Heart left ventricle (tissue), 16 donors: ENCODE data around the gene TBC1D21. TPM values are rescaled to one million over a fixed set of nuclear protein-coding genes. Genes with fewer than 3 reads are reported as not detected.

ENCODE experiments used
- ATAC-seq, 4 donors: fragments of 200-7000 bp; cut with Tn5 transposase; one replicate each; pipeline ENCODE4 v1.9.1; 2020 to 2022; ENCODE audit warnings: moderate library complexity in 4 of 4, mild to moderate bottlenecking in 3 of 4, moderate number of reproducible peaks in 1 of 4
- DNase-seq, 5 donors: peaks; one replicate each; pipeline ENCODE4 v3.0.0-alpha.2; 2020
- H3K27ac ChIP-seq, 12 donors: fragments of 200-600 bp; sonication (generic) in 4 of 12; one replicate each; pipeline versions ENCODE4 v1.5.0 to v1.8.0; 2016 to 2022; ENCODE audit warnings: mild to moderate bottlenecking in 2 of 12
- H3K27me3 ChIP-seq, 9 donors: fragments of 200-600 bp; sonication (generic) in 2 of 9; one replicate each; pipeline versions ENCODE4 v1.5.1 to v1.8.0; 2016 to 2022; ENCODE audit warnings: mild to moderate bottlenecking in 3 of 9
- H3K36me3 ChIP-seq, 9 donors: fragments of 200-600 bp; sonication (generic) in 2 of 9; one replicate each; pipeline versions ENCODE4 v1.5.0 to v1.8.0; 2018 to 2022; ENCODE audit warnings: mild to moderate bottlenecking in 2 of 9
- H3K4me1 ChIP-seq, 12 donors: fragments of 200-600 bp; sonication (generic) in 4 of 12; one replicate each; pipeline versions ENCODE4 v1.5.0 to v1.8.0; 2016 to 2022; ENCODE audit warnings: mild to moderate bottlenecking in 3 of 12
- H3K4me3 ChIP-seq, 12 donors: fragments of 200-600 bp; sonication (generic) in 4 of 12; one replicate each; pipeline versions ENCODE4 v1.5.0 to v1.8.0; 2017 to 2022; ENCODE audit warnings: mild to moderate bottlenecking in 9 of 12, moderate library complexity in 4 of 12
- H3K9me3 ChIP-seq, 12 donors: fragments of 200-600 bp; sonication (generic) in 4 of 12; one replicate each; pipeline versions ENCODE4 v1.5.0 to v1.8.0; 2016 to 2022; ENCODE audit warnings: mild to moderate bottlenecking in 1 of 12
- POLR2A ChIP-seq, 2 donors: fragments of 450-650 bp; IDR thresholded peaks; one replicate each; pipeline ENCODE4 v1.6.1; 2017; ENCODE audit warnings: antibody characterized with exemption in 2 of 2, mild to moderate bottlenecking in 2 of 2, moderate library complexity in 2 of 2
- WGBS, 4 donors: extraction: QIAGEN DNeasy Blood & Tissue Kit in 2 of 4; methylation state at CpG; one replicate each; pipeline versions ENCODE4 v1.1.5 to v1.1.7; 2013 to 2018; 5-methylcytosine and 5-hydroxymethylcytosine counted together
- intact Hi-C, 10 donors: fragments of 100-400 bp; cut with DNase I; formaldehyde crosslinking; loops; one replicate each; pipeline versions ENCODE4 v1.11.1 to v1.14.2; 2022
- polyA plus RNA-seq, 2 donors: library from polyadenylated mRNA; stranded (reverse); fragments of 200-250 nt; gene quantifications; one replicate each; pipeline ENCODE4 v1.2.3, GENCODE V29; 2013
- total RNA-seq, 9 donors: library from RNA; depleted of rRNA in 2 of 9; stranded (reverse); fragments of >200 nt in 2 of 9; fragmentation: NEBNext Ultra II Directional in 3 of 9; extraction: Animal tissue kit (Norgen Biotek cat#: 25700) in 3 of 9; gene quantifications; one replicate each; pipeline versions ENCODE4 v1.1.0 to v1.2.4, GENCODE V29; 2016 to 2023
- TF ChIP-seq, protein P1 (sequence below), 12 donors: fragments of 200-600 bp; sonication (generic) in 4 of 12; IDR thresholded peaks; one replicate each; pipeline versions ENCODE4 v1.5.0 to v1.8.0; 2018 to 2022; ENCODE audit warnings: antibody characterized with exemption in 12 of 12, mild to moderate bottlenecking in 5 of 12
- donor health status: ischemic (EF 13 %, LVEDD 7.1; RV severe dilation, severe dysfunction).
- donor health status: healthy with polysubstance abuse.
- donor health status: DM: no; HTN: yes; CAD: no.
- donor health status: DM: no; HTN: no; CAD: no.
- donor health status: ischemic (EF 25% LVEDD 6.9; RV normal size, moderate dysfunction).
- donor health status: ischemic (EF 25% LVEDD 5.7; RV mildly dilated, moderate dysfunction).
- donor health status: healthy.
- donor health status: DM: yes; HTN: yes; CAD: no.
- donor health status: ischemic (EF 35%, LVEDD 5.7; RV mildly dilated, moderate dysfunction).
- donor health status: nonischemic (EF 11% LVEDD 7.7; RV severe dilation, severe dysfunction).
- donor health status: DM: yes; HTN: yes; CAD: no.
- donor health status: PGD.
- donor health status: ischemic (EF 29% LVEDD 5.4; RV normal size, mild dysfunction).
- donor health status: nonischemic (EF 23%, LVEDD 6.1; RV moderate dilation, normal function).

TBC1D21 gene
- total and polyA plus RNA-seq, 11 donors, result not detected

GRCh38 chr15:73912030-73912596, 38.7 kb downstream of the TBC1D21 start:
- DNase-seq (no peak), ATAC-seq (no peak)
- Histone ChIP-seq H3K36me3 (no peaks in the 10 kb centered on the region), H3K27ac (no peak overlapping the region), H3K9me3 (peaks cover 0 to 7% (median 0%) of the 10 kb centered on the region in 12 donors), H3K4me1 (peaks cover 0 to 19% (median 5%) of the 10 kb centered on the region in 12 donors), H3K4me3 (no peak overlapping the region), H3K27me3 (no peaks in the 10 kb centered on the region)
- intact Hi-C loops, result loop anchor here in 1 of 10 donors (5.0 to 10.0 kb wide), 2 partner anchors 40 to 127 kb away; partner anchors contain the start of gene TBC1D21
- 77 to 89% (median 79%) methylated on average over 7 of the region's 7 CpGs for WGBS, 4 donors
- TF ChIP-seq POLR2A (IDR thresholded peaks at IDR 0.05), result no peak
- TF ChIP-seq, protein P1, sequence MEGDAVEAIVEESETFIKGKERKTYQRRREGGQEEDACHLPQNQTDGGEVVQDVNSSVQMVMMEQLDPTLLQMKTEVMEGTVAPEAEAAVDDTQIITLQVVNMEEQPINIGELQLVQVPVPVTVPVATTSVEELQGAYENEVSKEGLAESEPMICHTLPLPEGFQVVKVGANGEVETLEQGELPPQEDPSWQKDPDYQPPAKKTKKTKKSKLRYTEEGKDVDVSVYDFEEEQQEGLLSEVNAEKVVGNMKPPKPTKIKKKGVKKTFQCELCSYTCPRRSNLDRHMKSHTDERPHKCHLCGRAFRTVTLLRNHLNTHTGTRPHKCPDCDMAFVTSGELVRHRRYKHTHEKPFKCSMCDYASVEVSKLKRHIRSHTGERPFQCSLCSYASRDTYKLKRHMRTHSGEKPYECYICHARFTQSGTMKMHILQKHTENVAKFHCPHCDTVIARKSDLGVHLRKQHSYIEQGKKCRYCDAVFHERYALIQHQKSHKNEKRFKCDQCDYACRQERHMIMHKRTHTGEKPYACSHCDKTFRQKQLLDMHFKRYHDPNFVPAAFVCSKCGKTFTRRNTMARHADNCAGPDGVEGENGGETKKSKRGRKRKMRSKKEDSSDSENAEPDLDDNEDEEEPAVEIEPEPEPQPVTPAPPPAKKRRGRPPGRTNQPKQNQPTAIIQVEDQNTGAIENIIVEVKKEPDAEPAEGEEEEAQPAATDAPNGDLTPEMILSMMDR (IDR thresholded peaks at IDR 0.05), result no peak

GRCh38 chr15:73914145-73914544, 40.8 kb downstream of the TBC1D21 start:
- no peak for DNase-seq
- intact Hi-C loops, result loop anchor here in 1 of 10 donors (5.0 to 10.0 kb wide), 2 partner anchors 42 to 129 kb away; partner anchors contain the start of gene TBC1D21
- Histone ChIP-seq H3K36me3 (no peaks in the 10 kb centered on the region), H3K4me3 (no peak overlapping the region), H3K27me3 (no peaks in the 10 kb centered on the region), H3K4me1 (peaks cover 0 to 9% (median 0%) of the 10 kb centered on the region in 12 donors), H3K9me3 (peaks cover 0 to 7% (median 0%) of the 10 kb centered on the region in 12 donors), H3K27ac (no peak overlapping the region)
- WGBS, 4 donors, result 66 to 80% (median 69%) methylated on average over 3 of the region's 3 CpGs
- peak in 1 of 4 donors; percentile 28 for ATAC-seq
- TF ChIP-seq, protein P1 (IDR thresholded peaks at IDR 0.05), result no peak
- no peak for TF ChIP-seq POLR2A (IDR thresholded peaks at IDR 0.05)

GRCh38 chr15:73915082-73915481, 41.7 kb downstream of the TBC1D21 start:
- ATAC-seq (no peak), DNase-seq (no peak)
- Histone ChIP-seq H3K27ac (no peak overlapping the region), H3K9me3 (peaks cover 0 to 7% (median 0%) of the 10 kb centered on the region in 12 donors), H3K4me1 (peaks cover 0 to 15% (median 0%) of the 10 kb centered on the region in 12 donors), H3K4me3 (no peak overlapping the region), H3K27me3 (no peaks in the 10 kb centered on the region), H3K36me3 (no peaks in the 10 kb centered on the region)
- WGBS, 4 donors, result 87 to 90% (median 87%) methylated on average over 2 of the region's 2 CpGs
- intact Hi-C loops, result loop anchor here in 1 of 10 donors (10.0 kb wide), 1 partner anchor 130 kb away; no protein-coding TSS in a partner anchor
- TF ChIP-seq, protein P1 (IDR thresholded peaks at IDR 0.05), result no peak
- no peak for TF ChIP-seq POLR2A (IDR thresholded peaks at IDR 0.05)

GRCh38 chr15:73918784-73919183, 45.4 kb downstream of the TBC1D21 start:
- WGBS, 4 donors, result 94 to 100% (median 97%) methylated on average over 3 of the region's 3 CpGs
- DNase-seq, result no peak

More at GRCh38 chr15:73918784-73919183, 45.4 kb downstream of the TBC1D21 start:
- TF ChIP-seq, protein P1 (IDR thresholded peaks at IDR 0.05), result no peak
- TF ChIP-seq POLR2A (IDR thresholded peaks at IDR 0.05), result no peak
- peaks cover 0 to 7% (median 0%) of the 10 kb centered on the region in 12 donors for H3K9me3 ChIP-seq
- peaks cover 20 to 49% (median 33%) of the 10 kb centered on the region in 12 donors for H3K4me1 ChIP-seq
- intact Hi-C loops, result loop anchor here in 1 of 10 donors (10.0 kb wide), 1 partner anchor 134 kb away; no protein-coding TSS in a partner anchor
- ATAC-seq, result no peak
- H3K27me3 ChIP-seq, result no peaks in the 10 kb centered on the region
- H3K36me3 ChIP-seq, result no peaks in the 10 kb centered on the region
- H3K27ac ChIP-seq, result no peak overlapping the region
- H3K4me3 ChIP-seq, result no peak overlapping the region
